ENCODE measurements around the gene OR52K2. TPM values are rescaled to one million over a fixed set of nuclear protein-coding genes. Genes with fewer than 3 reads are reported as not detected.
A peak's percentile ranks its signal among the peaks of the same experiment; 100 is the strongest.
"Not testable (repeated sequence)": the region's sequence is repeated elsewhere in the genome, so short reads cannot be mapped to it uniquely, and the experiment has no call there.

OR52K2 gene
- total RNA-seq, 1 experiment from 2014 or later, result not detected

- H3K27ac Mint-ChIP-seq (ENCODE audit: low read depth, unreplicated experiment), result peak overlapping the region; percentile 57
- no peak overlapping the region for H3K4me3 Mint-ChIP-seq (ENCODE audit: unreplicated experiment)
Measured at GRCh38 chr11:4480577-4481239, 31.6 kb downstream of the OR52K2 start.

GRCh38 chr11:4481240-4481582 lies 32.1 kb downstream of the OR52K2 start:
- DNase-seq (ENCODE audit: unreplicated experiment), result no peak
- peaks cover 7% of the 10 kb centered on the region for H3K9me3 Mint-ChIP-seq (ENCODE audit: unreplicated experiment)
- no TSS peak for BruUV-seq (replicated peaks)
- H3K27me3 Mint-ChIP-seq (ENCODE audit: insufficient read depth, unreplicated experiment), result no peaks in the 10 kb centered on the region
- intact Hi-C loops (cut with micrococcal nuclease), result no loop called here
- H3K4me3 Mint-ChIP-seq (ENCODE audit: unreplicated experiment), result no peak overlapping the region
- H3K36me3 Mint-ChIP-seq (ENCODE audit: insufficient read depth, unreplicated experiment), result peaks cover 6% of the 10 kb centered on the region
- ChIA-PET CTCF (interaction anchor here (2.0 to 2.2 kb wide), 2 partner anchors 11 to 294 kb away, joined by 19 to 22 read pairs; no protein-coding TSS in a partner anchor), POLR2A (no interaction called here)
- no peak for TF ChIP-seq CTCF (IDR thresholded peaks at IDR 0.05; ENCODE audit: unreplicated experiment)
- peaks cover 12% of the 10 kb centered on the region for H3K4me1 Mint-ChIP-seq (ENCODE audit: insufficient read depth, unreplicated experiment)
- H3K27ac Mint-ChIP-seq (ENCODE audit: low read depth, unreplicated experiment), result peak overlapping the region; percentile 57

More at GRCh38 chr11:4480577-4481239, 31.6 kb downstream of the OR52K2 start:
- CTCF ChIA-PET, result interaction anchor here (1.3 to 2.2 kb wide), 4 partner anchors 12 to 293 kb away, joined by 10 to 22 read pairs (median 14); no protein-coding TSS in a partner anchor
- peaks cover 12% of the 10 kb centered on the region for H3K4me1 Mint-ChIP-seq (ENCODE audit: insufficient read depth, unreplicated experiment)
- H3K9me3 Mint-ChIP-seq (ENCODE audit: unreplicated experiment), result peaks cover 7% of the 10 kb centered on the region
- POLR2A ChIA-PET, result no interaction called here
- TF ChIP-seq CTCF (IDR thresholded peaks at IDR 0.05; ENCODE audit: unreplicated experiment), result no peak
- H3K36me3 Mint-ChIP-seq (ENCODE audit: insufficient read depth, unreplicated experiment), result peaks cover 6% of the 10 kb centered on the region
- H3K27me3 Mint-ChIP-seq (ENCODE audit: insufficient read depth, unreplicated experiment), result no peaks in the 10 kb centered on the region
- intact Hi-C loops (cut with micrococcal nuclease), result no loop called here
- no TSS peak for BruUV-seq (replicated peaks)
- peak; percentile 38 for DNase-seq (ENCODE audit: unreplicated experiment)

GRCh38 chr11:4482445-4482844 lies 33.4 kb downstream of the OR52K2 start, which contains the start of gene OR52K1:
OR52K1 (plus strand) TSS chr11:4482646; CDS start chr11:4488901, 6,255 bp downstream.
- intact Hi-C loops (cut with micrococcal nuclease), result no loop called here
- peaks cover 7% of the 10 kb centered on the region for H3K9me3 Mint-ChIP-seq (ENCODE audit: unreplicated experiment)
- peaks cover 12% of the 10 kb centered on the region for H3K4me1 Mint-ChIP-seq (ENCODE audit: insufficient read depth, unreplicated experiment)
- no peak for DNase-seq (ENCODE audit: unreplicated experiment)
- peaks cover 6% of the 10 kb centered on the region for H3K36me3 Mint-ChIP-seq (ENCODE audit: insufficient read depth, unreplicated experiment)
- ChIA-PET POLR2A (interaction anchor here (1.1 kb wide), 1 partner anchor 89 kb away, joined by 3 read pairs; no protein-coding TSS in a partner anchor), CTCF (interaction anchor here (2.0 to 2.2 kb wide), 2 partner anchors 10 to 295 kb away, joined by 19 to 22 read pairs; no protein-coding TSS in a partner anchor)
- no peak for TF ChIP-seq CTCF (IDR thresholded peaks at IDR 0.05; ENCODE audit: unreplicated experiment)
- H3K27me3 Mint-ChIP-seq (ENCODE audit: insufficient read depth, unreplicated experiment), result no peaks in the 10 kb centered on the region
- no TSS peak for BruUV-seq (replicated peaks)
- H3K27ac Mint-ChIP-seq (ENCODE audit: low read depth, unreplicated experiment), result peak within 1 kb of the TSS; percentile 57
- H3K4me3 Mint-ChIP-seq (ENCODE audit: unreplicated experiment), result no peak within 1 kb of the TSS

GRCh38 chr11:4484310-4484709 lies 35.2 kb downstream of the OR52K2 start:
- Mint-ChIP-seq H3K9me3 (ENCODE audit: unreplicated experiment) (peaks cover 7% of the 10 kb centered on the region), H3K27ac (ENCODE audit: low read depth, unreplicated experiment) (no peak overlapping the region), H3K36me3 (ENCODE audit: insufficient read depth, unreplicated experiment) (peaks cover 6% of the 10 kb centered on the region), H3K4me3 (ENCODE audit: unreplicated experiment) (no peak overlapping the region), H3K4me1 (ENCODE audit: insufficient read depth, unreplicated experiment) (peaks cover 12% of the 10 kb centered on the region), H3K27me3 (ENCODE audit: insufficient read depth, unreplicated experiment) (peaks cover 5% of the 10 kb centered on the region)
- ChIA-PET CTCF (interaction anchor here (1.2 to 2.3 kb wide), 2 partner anchors 9 to 296 kb away, joined by 3 to 8 read pairs; no protein-coding TSS in a partner anchor), POLR2A (no interaction called here)
- intact Hi-C loops (cut with micrococcal nuclease), result no loop called here
- no peak for DNase-seq (ENCODE audit: unreplicated experiment)
- TF ChIP-seq CTCF (IDR thresholded peaks at IDR 0.05; ENCODE audit: unreplicated experiment), result no peak
- no TSS peak for BruUV-seq (replicated peaks)

- POLR2A ChIA-PET; H3K9me3 Mint-ChIP-seq (ENCODE audit: unreplicated experiment); H3K36me3 Mint-ChIP-seq (ENCODE audit: insufficient read depth, unreplicated experiment); BruUV-seq (replicated peaks); H3K27ac Mint-ChIP-seq (ENCODE audit: low read depth, unreplicated experiment); DNase-seq (ENCODE audit: unreplicated experiment); H3K4me1 Mint-ChIP-seq (ENCODE audit: insufficient read depth, unreplicated experiment); H3K4me3 Mint-ChIP-seq (ENCODE audit: unreplicated experiment): not testable (repeated sequence)
- peaks cover 33% of the 10 kb centered on the region for H3K27me3 Mint-ChIP-seq (ENCODE audit: insufficient read depth, unreplicated experiment)
- CTCF ChIA-PET, result interaction anchor here (0.7 to 12.3 kb wide), 10 partner anchors 9 to 513 kb away, joined by 3 to 316 read pairs (median 4); partner anchors contain the start of genes OR52B4, OR52K1 and TRIM21
- intact Hi-C loops (cut with micrococcal nuclease), result loop anchor here (5.0 kb wide), 2 partner anchors 46 to 99 kb away; partner anchors contain the start of gene TRIM21
Measured at GRCh38 chr11:4491405-4491804, 42.3 kb downstream of the OR52K2 start.
